Stimulated activated naive CD4-positive, alpha-beta T cell treated with Interleukin-2 at 50 U/mL for 16 hours (primary cell): ENCODE measurements around the gene TPRN.

Source experiments
- DNase-seq: peaks from one replicate; lab custom pipeline; 2025; lab: John Stamatoyannopoulos, UW

The TPRN gene

DNA sequence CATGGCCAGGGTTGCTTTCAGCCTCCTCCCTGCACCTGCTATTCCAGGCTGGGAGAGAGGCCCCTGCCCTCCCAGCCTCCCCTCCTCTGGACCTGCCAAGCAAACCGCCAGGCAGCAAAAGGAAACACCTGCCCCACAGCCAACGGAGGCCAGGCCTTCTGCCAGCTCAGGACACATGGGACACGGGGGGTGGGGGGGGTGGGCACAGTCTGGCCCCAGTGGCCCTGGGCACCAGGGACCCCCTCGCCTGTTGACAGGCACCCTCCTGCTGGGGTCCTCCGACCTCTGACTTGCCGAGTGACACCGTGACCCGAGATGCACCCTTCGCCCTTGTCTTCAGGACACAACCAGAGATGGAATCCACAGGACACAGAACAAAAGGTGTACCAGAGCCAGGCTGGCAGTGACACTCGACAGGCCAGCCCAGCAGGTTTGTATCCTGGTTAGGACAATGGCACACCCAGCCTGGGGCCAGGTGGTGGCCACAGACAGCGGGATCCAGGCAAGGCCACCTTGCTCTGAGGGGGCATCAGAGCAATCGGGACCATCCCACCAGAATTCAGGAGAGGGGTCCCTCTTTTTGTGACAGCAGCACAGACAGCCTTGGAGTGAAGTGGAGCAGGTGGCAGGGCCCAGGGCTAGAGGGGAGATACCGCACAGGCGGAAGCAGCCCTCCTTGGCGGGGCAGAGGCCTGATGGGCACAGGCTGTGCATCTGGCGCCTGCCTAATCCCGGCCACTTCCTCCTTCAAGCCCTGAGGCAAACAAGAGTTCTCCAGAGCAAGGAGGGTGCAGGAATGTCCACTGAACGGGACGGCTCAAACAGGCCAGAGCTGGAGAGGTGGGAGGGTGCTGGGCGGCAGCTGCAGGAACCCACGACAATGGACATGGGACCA is 27.4 kb downstream of the TPRN start:
- no peak for DNase-seq

DNA sequence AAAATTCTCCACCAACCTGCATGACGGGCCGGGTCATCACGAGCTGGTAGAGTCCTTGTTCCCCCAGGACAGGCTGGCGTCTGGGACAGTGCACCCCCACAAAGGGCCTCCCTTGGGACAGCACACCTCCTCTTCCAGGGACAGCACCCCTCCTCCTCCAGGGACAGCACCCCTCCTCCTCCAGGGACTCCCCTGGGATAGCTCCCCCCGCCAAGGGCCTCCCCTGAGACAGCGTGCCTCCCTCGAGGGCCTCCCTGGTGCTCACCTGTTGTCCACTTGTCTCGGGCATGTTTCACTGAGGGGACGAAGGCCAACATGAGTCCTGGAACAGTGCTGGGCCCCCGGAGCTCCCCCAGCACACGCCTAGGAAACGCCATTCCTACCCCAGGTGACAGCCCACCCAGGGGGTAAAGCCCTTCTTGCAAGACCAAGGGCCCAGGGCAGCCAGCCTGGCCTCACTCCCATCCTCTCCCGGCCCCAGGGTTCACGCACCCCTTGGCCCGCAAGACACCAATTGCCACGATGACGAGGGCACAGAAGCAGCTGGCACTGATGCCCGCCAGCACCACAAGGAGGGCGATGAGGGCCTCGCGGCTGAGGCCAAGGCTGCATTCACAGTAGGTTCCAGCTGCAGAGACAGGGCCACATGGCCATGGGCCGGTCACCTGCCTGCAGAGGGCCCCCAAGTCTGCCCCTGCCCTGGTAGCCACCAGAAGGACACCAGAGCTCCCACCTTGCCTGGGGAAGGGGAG is 29.2 kb downstream of the TPRN start:
- no peak for DNase-seq

DNA sequence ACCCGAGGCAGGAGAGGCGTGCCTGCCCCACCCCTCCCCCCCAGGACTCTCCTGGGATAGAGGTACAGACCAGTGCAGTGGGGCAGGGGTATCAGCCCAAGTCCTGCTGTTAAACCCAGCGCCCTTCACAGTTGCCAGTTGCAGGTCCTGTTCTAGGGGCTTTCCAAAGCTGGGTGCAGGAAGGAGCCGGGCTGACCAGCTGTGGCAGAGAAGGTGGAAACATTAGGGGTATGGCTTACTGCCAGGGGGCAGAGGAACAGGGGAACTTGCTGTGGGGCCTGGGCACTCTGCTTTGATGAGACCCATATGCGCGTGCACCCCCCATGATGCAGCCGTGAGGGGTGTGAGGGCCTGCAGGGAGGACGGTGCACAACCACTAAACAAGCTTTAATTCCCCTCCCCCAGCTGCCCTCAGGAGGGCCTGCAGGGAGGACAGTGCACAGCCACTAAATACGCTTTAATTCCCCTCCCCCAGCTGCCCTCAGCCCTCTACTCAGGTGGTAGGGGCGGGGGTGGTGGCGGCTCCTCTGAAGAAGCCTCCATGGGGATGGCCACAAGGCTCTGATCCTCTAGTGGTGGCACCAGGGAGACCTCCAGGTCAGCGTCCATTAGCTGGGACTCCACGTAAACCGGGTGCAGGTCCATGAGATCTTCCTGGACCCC is 29.9 kb downstream of the TPRN start:
- no peak for DNase-seq

DNA sequence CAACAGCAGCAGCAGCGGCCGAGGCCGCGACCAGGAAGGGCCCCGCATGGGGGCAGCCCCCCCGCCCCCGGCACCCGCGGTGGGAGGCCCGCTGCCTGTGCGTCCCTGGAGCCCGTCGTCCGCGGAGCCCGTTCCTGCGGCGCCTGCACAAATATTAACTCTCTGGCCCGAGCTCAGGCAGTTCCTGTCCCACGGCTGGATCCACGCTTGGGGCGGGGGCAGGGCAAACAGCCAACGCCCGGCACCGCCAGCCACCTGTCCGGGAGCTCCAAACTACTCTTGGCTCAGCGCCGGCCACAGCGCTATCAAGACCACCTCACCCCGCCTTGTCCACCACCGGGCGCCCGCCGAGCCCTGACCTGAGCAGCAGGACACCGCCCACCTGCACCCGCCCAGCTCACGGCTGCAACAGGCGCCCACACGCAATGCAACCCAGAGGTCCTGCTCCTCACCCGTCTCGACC is 30.6 kb downstream of the TPRN start, which contains the start of gene LRRC26:
Gene LRRC26, minus strand, starts transcription at position 156 of the 463 bp plus-strand sequence. Its CDS starts 108 bp downstream, at position 48.
- DNase-seq, result no peak

DNA sequence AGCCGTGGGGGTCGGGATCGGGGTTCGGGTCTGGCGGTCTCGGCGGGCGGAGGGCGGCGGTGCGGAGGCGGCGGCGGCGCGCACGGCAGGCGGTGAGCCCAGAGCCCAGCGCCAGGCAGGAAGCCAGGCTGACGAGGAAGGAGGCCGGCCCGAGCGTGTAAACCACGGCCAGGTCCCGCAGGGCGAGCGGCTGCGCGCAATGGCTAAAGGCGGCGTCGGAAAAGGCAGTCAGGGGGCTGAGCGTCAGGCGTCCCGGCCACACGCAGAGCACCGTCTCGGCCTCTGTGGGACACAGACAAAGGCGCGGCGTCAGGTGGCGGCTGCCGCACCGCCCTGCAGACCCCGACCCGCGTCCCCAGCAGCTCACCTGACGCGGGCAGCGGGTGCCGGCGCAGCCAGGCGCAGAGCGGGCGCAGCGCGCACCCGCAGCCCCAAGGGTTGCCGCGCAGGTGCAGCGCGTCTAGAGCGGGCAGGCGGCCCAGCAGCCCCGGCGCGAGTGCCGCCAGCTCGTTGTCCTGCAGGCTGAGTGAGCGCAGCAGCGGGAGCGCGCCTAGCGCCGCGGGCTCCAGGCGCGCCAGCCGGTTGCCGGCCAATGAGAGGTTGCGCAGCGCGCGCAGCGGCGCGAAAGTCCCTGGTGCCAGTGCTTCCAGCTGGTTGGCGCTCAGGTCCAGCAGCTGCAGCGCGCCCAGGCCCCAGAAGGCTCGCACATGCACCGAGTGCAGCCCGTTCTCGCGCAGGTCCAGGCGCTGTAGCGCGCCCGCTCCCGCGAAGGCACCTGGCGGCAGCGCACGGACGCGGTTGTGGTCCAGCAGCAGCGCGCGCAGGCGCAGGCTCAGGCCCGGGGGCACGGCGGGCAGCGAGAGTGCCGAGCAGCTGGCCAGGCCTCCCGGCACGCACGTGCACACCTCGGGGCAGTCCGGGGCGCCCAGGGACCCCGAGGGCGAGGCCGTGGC is 31.4 kb downstream of the TPRN start:
- DNase-seq, result no peak

DNA sequence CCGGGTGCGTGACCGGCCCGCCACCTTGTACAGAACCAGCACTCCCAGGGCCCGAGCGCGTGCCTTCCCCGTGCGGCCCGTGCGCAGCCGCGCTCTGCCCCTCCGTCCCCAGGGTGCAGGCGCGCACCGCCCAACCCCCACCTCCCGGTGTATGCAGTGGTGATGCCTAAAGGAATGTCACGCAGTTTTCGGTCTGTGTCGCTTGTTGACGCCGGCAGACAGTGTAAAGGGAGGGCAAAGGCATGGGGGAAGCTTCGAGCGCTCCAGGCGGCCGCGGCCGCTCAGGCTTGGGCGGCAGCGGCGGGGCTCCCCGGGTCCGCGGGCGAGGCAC is 32.0 kb downstream of the TPRN start:
- no peak for DNase-seq

DNA sequence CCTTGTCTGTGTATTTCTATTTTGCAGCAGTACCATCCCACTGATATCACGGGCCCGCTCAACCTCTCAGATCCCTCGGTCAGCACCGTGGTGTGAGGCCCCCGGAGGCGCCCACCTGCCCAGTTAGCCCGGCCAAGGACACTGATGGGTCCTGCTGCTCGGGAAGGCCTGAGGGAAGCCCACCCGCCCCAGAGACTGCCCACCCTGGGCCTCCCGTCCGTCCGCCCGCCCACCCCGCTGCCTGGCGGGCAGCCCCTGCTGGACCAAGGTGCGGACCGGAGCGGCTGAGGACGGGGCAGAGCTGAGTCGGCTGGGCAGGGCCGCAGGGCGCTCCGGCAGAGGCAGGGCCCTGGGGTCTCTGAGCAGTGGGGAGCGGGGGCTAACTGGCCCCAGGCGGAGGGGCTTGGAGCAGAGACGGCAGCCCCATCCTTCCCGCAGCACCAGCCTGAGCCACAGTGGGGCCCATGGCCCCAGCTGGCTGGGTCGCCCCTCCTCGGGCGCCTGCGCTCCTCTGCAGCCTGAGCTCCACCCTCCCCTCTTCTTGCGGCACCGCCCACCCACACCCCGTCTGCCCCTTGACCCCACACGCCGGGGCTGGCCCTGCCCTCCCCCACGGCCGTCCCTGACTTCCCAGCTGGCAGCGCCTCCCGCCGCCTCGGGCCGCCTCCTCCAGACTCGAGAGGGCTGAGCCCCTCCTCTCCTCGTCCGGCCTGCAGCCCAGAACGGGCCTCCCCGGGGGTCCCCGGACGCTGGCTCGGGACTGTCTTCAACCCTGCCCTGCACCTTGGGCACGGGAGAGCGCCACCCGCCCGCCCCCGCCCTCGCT is 32.6 kb downstream of the TPRN start:
- DNase-seq, result no peak

DNA sequence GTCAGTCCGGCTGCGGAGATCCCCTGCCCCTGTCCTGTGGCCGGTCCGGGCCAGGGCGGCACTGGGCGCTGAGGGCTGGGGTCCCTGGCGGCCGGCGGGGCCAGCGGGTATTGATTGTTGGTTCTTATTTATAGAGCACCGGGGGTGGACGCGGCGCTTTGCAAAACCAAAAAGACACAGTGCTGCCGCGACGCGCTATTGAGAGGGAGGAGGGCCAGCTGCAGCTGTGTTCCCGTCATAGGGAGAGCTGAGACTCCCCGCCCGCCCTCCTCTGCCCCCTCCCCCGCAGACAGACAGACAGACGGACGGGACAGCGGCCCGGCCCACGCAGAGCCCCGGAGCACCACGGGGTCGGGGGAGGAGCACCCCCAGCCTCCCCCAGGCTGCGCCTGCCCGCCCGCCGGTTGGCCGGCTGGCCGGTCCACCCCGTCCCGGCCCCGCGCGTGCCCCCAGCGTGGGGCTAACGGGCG is 33.2 kb downstream of the TPRN start:
- no peak for DNase-seq

DNA sequence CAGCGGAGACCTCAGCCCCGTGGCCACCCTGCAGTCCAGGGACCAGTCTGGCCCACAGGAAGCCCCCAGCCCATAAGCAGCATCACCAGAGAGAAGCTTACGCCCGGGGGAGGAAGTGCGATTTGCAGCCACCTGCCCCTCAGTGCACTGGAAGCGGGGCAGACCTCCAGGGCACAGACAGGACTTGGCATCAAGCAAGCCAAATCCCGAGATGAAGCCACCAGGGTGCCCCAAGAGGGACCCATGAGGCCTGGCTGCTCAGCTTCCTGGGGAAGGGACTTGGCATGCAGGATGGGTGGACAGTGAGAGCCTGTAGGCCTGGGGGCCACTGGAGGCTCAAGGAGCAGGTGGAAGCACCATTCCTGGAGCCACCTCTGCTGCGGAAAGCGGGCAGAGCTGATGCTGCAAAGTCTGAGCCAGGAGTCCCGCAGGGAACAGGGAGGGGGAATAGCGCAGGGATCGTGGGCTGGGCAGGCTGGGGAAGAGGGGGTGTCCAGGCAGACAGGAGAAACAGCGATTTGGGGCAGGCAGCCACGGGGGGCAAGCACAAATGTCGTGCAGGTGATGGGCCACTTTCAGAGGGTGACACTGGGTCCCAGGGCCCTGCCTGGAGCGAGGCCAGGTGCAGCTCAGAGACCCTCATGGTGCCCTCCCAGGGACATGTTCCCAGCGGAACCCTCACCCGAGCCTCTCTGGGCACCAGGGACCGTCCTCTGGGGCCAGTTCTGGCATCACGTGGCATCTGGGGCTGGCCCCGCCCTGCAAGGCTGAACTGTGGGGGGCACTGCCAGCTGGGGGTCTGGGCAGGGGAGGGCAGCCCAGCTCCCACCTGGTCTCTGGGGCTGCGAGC is 33.9 kb downstream of the TPRN start:
- DNase-seq, result no peak

DNA sequence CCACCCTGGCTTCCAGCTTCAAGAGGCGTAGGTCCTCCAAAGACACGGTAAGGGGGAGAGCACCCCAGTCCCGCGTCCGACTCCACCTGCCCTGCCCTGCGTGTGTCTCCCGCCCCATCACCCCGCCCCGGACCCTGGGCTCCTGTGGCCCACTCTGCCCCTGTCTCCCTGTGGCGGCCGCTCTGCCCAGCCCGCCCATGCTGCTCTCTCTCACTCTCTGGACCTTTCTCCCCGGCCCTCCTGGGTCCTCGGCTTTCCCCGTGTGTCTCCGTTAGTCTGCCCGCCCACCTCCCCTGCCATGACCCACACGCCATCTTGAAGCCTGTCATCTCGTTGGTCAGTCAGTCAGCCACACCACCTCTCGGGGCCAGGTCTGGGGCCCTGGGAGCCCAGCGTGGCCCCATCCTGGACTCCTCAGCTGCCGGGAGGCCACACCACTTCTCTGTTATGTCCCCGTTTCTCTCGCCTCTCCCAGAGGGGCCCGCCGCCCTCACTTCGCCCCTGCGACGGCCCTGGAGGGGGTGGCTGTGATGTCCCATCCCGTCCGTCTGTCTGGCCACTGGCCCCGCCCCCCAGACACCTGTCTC is 35.2 kb downstream of the TPRN start:
- no peak for DNase-seq

DNA sequence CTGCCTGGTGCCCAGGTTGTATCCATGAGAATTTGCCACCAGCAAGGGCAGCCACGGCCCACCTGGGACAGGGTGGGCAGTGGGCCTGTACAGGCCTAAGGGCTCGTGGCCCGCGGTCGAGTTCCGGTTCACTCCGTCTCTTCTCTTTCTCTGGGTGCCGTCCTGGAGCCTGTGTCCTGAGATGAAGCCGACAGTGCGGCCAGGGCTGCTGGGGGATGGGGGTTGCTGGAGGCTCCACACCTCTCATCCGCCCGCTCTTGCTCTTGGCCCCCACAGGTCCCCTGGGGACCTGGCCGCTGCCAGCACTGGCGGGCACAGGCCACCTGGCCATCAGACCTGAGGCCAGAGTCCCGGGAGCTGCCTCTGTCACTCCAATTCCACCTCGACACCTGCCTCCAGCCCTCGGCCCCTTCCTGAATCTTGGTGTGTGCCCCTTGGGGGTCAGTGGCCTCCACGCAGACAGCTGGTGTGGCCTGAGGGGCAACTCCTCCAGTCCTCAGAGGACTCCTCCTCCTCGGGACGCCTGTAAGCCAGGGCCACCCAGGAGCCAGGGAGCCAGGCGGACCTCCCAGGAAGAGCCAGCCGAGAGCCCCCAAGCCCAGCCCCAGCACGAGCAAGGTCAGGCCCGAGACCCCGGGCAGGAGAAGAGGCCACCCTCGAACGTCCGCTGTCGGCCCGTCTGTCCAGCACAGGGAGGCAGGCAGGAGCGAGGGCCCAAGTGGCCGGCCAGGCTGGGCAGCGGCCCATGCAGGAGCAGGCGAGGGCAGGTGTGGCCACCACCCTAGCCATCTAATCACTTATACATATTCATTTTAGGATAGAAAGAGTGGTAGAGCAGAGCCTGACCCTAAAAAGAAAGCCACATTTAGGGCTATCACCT is 35.9 kb downstream of the TPRN start:
- no peak for DNase-seq

DNA sequence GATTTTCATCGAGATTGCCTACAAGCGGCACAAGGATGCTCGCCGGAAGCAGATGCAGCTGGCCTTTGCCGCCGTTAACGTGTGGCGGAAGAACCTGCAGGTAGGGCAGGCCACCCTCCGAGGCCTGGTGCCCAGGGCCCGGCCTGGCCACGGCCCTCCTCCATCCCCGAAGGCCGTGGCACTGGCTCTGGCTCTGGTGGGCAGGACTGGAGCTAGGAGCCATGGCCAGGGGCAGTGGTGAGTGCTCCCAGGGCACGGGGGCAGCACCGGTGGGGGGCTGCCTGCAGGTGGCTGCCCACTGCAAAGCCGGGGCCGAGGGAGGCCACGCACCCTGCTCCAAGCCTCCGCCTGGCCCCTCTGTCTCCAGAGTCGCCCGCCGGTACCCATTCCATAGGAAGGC is 36.7 kb downstream of the TPRN start:
- no peak for DNase-seq

DNA sequence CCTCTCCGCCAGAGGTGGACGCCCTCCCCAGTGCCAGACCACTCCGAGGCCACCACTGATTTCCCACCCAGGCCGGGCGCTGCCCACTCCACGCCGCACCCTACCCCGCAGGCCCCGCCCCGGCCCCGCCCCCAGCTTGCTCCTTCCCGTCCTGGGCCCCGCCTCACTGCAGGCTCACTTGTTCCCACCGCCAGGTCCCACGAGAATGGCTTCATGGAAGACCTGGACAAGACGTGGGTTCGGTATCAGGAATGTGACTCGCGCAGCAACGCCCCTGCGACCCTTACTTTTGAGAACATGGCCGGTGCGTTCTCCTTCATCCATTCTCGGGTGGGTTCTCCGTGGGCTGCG is 37.2 kb downstream of the TPRN start:
- no peak for DNase-seq

DNA sequence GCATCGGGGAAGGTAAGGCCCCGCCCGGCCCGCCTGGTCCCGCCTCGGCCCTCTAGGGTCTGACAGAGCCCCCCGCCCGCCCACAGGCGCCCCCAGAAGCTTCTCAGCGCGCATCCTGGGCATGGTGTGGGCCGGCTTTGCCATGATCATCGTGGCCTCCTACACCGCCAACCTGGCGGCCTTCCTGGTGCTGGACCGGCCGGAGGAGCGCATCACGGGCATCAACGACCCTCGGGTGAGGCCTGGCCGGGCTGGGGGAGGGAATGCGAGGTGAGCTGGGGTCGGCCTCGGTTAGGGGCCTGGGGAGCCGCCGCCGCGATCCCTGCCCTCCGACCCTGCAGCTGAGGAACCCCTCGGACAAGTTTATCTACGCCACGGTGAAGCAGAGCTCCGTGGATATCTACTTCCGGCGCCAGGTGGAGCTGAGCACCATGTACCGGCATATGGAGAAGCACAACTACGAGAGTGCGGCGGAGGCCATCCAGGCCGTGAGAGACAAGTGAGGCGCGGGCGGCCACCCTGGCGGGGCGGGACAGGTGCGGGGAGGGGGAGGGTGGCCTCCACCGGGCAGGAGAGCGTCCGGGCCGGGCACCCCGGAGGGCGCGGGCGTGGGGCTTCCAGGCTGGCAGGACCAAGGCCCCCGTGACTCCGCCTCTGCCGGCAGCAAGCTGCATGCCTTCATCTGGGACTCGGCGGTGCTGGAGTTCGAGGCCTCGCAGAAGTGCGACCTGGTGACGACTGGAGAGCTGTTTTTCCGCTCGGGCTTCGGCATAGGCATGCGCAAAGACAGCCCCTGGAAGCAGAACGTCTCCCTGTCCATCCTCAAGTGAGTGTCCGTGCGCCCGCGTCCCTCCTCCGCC is 37.8 kb downstream of the TPRN start:
- DNase-seq, result peak; percentile 5

DNA sequence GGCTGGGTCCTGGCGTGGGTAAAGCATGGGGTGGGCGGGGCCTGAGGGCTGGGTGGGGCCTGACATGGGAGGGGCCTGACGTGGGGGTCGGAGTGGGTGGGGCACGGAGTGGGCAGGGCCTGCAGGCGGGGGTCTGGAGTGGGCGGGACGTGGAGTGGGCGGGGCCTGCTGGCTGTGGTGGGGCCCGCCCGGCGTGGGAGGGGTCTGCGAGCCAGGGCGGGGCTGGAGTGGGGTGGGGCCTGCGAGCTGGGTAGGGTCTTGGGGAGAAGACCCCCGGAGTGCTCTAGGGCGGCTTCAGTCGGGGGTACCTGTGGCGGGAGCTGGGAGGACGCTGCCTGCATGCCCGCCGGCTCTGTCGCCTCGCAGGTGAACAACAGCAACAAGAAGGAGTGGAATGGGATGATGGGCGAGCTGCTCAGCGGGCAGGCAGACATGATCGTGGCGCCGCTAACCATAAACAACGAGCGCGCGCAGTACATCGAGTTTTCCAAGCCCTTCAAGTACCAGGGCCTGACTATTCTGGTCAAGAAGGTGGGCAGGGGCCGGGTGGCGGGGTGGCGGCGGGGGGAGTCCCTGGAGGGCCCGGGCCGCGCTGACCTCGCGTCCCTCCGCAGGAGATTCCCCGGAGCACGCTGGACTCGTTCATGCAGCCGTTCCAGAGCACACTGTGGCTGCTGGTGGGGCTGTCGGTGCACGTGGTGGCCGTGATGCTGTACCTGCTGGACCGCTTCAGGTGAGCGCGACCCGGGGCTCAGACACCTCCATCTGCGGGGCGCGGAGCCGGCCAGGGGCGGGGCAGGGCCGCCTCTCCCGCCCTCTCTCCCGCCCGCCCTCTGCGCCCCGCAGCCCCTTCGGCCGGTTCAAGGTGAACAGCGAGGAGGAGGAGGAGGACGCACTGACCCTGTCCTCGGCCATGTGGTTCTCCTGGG is 38.7 kb downstream of the TPRN start:
- DNase-seq, result no peak
